EH (cell line): ENCODE measurements around the gene IGSF6.
"Not testable (repeated sequence)": the region's sequence is repeated elsewhere in the genome, so short reads cannot be mapped to it uniquely, and the experiment has no call there.

Source experiments
- DNase-seq: peaks from one replicate; pipeline ENCODE4 v3.0.0-alpha.2; 2015; ENCODE audit warnings: low read depth

The IGSF6 gene

DNA sequence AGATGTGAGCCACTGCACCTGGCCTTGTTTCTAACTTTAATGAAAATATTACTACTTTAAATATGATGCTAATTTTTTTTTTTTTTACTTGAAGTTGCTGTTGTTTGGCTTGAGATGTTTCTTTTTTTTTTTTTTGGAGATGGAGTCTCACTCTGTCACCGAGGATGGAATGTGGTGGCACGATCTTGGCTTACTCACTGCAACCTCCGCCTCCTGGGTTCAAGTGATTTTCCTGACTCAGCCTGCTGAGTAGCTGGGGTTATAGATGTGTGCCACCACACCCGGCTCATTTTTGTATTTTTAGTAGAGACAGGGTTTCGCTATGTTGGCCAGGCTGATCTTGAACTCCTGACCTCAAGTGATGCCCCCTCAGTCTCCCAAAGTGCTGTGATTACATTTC, 23.6 kb downstream of the IGSF6 start:
- peak; percentile 83 for DNase-seq

DNA sequence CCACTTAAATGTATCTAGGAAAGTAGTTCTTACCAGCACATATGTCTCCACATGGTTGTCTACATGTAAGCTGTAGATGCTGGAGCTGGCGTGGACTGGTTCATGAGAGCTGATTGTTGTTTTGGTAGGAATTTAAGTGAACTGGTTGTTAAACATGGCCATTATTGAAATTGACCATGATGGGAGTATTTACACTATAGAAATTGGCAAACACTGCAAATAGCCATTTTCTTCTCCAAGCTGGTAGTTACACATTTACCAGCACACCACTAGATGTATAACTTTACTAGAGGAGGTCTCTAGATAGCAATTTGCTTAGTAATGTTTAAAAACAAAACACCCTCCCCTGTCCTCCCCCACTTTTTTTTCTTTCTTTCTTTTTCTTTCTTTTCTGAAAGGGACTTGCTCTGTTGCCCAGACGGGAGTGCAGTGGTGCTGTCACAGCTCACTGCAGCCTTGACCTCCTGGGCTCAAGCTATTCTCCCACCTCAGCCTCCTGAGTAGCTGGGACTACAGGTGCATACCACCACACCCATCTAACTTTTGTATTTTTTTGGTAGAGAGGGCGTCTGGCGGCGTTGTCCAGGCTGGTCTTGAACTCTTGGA, 24.2 kb downstream of the IGSF6 start:
- no peak for DNase-seq

DNA sequence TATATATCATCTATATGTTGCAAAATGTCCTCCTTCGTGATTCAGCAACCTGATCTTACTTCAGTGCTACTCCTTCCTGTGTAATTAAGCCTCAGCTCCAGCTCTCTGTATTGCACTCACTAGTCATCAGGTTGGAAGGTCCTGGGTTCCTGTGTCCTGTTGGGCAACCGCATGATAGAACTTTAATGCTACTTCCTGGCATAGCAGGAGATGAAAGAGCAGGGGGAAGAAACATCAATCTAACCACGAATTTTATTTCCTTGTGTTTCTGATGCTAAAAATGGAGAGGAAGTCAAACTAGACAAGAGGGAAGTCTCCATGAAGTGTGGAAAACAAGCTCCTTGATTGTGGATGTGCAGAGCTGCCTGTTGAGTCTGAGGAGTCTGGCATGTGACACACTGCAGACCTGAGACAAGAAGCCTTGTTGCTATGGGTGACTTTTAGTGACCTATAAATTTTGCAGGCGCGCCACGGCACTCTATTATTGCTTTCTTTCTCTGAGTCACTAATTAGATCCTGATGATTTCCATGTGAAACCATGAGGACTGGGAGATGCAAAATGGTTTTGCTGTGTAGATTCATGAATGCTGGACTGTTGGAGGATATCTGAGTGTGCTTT, 25.6 kb downstream of the IGSF6 start:
- DNase-seq, result peak; percentile 96

DNA sequence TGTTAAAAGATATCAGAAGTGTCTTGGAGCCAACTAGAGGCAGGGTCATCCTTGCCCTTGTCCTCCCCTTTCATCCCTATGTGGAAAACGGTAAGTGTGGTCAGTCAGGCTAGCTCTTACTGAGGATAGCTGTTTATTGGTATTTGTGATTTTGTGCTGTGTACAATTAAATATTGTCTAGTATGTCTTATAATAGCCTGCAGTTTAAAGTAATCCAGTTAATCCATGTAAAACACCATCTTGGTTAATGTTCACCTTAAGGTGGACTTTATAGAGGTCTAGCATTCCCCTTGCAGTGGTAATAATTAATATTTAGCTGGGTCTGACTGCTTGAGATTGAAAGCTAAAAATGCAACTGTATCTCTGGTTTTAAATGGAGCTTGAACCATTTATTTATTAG, 27.4 kb downstream of the IGSF6 start:
- DNase-seq, result no peak

DNA sequence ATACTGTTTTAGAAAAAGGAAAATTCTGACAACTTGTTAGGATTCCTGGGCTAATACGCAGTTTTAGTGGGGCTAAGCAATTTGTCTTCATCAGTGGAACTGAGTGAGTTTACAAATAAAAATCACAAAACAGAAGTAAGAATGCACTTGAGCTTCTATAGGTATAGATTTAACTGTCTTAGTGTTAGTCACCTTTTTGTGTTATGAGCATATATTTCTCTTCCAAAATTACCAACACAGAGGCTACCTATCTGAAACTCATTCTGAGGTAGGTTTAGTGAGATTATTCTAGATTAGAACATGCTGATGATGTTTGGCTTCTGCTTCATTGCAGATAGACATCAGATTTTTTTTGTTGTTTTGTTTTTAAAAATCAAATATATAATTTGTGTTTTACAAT, 29.9 kb downstream of the IGSF6 start:
- DNase-seq, result no peak

DNA sequence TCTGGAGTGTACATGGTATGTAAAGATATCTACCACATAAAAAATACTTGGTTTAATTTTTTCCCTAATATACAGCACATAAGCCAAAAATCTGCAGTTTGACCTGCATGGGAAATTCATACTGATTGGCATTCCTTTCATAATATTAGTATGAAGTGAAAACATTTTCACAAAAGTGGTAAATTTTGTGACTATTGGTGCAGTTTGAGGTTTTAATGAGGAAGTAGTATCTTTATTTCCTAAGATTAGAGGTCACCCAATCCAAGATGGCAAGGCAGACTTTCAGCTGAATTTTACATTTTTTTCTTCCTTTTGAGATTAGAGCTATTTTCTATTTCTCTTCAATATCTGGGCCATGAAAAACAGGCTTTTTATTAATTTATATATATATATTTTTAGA, 31.8 kb downstream of the IGSF6 start:
- no peak for DNase-seq

DNA sequence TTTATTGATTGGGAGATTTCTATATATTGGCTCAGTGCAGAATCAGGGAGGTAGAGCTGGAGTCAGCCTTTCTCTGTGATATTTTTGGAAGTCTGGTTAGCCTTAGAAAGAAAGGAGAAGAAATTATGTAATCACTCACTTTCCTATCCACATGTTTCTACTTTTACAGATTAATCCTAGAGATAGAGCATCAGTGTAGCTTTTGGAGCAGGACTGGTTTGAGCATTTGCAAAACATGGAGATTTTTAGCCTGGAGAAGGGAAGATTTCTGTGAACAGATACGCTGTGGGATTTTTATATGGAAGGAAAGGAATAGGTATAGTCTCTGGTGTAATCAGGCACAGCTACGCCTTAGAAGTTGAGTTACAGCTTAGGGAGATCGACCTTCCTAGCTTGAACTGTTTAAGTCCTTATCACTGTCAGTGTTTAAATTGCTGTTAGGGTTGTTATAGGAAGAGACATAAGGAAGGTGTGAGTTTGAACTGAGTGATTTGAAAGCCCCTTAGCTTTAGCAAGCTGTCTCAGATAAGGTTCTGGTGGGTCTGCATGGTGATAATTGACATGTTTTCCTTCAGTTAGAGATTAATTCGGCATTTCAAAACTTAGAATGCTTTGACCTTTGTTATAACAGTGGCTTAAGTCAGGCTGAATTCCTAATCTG, 32.5 kb downstream of the IGSF6 start:
- DNase-seq, result no peak

DNA sequence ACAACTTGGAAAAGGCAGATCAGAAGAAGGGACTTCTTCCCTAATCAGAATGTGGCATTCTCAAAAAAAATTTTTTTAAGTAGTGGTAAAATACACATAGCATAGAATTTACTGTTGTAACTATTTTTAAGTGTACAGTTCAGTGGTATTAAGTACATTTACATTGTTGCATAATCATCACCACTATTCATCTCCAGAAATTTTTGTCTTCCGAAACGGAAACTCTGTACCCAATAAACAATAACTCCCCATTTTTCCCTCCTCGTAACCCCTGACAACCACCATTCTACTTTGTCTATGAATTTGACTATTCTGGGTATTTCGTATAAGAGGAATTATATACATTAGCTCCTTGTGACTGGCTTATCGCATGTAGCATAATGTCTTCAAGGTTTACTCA, 34.1 kb downstream of the IGSF6 start:
- no peak for DNase-seq

DNA sequence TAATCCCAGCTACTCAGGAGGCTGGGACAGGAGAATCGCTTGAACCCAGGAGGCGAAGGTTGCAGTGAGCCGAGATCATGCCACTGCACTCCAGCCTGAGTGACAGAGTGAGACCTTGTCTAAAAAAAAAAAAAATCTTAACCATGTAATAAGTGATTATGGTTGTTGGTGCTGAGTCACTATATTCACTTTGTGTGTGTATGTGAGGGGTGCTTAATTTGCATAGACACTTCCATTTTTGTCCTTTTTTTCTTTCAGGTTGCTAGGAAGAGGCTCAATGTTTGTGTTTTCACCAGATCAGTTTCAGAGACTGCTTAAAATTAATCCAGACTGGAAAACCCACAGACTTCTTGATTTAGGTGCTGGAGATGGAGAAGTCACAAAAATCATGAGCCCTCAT, 34.8 kb downstream of the IGSF6 start:
- DNase-seq, result no peak

DNA sequence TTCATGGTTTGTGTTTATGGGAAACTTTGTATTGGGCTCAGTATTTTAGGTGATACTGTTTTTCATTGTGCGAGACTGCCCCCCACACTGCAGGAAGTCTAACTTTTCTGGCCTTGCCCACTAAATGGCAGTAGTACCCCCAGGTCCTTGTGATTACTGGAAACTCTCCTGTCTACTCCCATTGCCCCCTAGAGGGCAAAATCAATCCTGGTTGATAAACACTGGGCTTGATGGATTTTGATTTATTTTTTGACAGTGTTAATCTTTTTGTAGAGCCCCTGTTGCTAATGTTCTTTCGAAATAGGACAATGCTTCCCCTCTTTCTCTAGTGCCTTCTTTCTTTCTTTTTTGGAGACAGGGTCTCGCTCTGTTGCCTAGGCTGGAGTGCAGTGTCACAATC, 37.5 kb downstream of the IGSF6 start:
- DNase-seq, result no peak

DNA sequence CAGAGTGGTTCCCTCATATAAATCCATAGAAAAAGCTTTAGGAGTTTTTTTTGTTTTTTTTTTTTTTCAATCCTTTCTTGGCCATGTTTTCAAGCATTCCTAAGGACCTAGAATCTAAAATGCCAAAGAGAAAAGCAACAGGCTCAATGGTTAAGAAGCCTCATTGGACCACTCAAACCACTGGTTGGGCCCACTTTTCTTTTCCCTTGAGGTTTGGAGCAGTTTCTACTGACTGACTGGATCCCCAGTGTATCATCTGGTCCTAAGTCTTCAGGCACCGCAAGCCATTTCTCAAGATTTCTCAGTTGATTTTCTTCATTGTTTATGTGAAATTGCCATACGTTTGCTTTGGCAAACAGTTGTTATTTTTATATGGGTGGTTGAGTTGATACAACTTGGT, 38.6 kb downstream of the IGSF6 start:
- no peak for DNase-seq

DNA sequence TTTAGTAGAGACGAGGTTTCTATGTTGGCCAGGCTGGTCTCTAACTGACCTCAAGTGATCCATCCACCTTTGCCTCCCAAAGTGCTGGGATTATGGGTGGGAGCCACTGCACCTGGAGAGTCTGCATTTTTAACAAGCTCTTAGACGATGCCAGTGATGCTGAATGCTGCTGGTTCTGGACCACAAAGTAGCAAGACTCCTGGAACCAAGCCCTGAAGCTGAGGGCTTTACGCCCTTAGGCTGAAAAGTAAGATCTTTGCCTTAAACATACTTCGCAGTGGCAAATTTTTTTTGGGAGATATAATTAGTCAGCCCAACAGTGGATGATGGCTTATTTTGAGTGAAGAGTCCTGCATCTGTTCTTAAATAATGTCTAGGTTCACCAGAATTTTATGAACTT, 39.0 kb downstream of the IGSF6 start:
- DNase-seq, result peak; percentile 26

DNA sequence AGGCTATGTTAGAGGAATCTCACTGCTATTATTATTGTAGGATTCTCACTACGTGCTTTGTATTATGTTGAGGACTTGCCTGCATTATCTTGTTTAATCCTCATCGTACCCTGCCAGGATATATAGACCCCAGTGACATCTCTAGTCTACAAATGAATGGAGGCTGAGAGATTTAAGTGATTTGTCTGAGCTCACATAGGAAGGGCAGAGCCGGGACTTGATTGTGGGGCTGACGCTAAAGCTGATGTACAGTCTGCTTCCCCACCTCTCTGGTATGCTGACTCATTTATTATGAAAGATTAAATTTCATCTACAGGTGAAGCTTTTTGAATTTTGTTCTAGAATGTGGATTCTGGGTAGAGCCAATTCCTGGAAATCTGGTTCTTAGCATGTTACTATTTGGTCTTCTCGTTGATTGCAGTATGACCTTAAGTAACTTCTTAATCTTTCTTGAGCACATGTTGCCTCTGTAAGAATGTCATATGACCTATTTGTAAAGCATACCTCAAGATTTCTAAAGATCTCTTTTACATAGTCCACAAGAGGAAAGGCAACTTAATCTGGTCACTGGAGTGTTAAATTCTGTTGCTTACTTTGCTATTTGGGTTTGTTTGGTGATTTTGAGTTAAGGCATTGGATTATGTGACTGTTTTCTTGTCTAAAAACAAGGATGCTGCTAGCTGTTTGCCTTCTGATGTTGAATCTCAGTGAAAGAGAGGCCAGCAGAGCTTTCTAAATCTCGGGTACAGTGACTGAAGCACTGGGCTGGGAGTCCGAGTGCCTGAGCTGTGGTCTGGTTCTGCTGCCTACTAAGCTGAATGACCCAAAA, 40.6 kb downstream of the IGSF6 start:
- no peak for DNase-seq

DNA sequence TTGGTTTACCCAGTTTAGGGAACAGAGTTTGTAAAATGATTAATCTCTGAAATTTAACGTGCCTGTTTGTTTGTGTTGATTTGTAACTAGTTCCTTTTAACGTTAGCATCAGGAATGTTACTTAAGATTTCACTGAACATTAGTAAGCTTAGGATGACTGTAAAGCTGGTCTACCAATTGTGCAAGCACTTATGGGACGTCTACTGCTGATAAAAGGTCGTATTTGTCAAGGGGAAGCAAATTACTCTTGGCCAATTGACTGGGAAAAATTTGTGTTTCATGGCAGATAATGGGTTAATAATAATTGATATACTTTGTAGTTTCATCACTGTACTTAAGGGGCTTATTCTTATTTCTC, 41.2 kb downstream of the IGSF6 start:
- DNase-seq, result peak; percentile 31

DNA sequence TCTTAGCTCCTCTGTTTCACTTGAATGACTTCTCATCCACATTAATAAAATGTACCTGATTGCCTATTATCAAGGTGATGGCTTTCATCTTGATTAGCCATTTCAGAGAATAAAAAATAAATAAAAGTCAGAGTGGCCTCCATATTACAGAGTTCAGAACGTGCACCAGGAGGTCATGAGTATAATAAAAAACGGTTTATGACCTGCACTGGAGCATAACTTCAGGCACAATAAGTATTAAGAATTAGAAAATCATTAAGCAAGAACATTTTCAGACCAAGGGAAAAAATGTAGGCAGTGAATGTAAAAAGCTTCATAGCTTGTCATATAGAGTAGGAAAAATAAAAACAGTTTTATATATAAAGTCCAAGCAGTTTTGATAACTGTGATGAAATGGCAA, 41.6 kb downstream of the IGSF6 start:
- no peak for DNase-seq

DNA sequence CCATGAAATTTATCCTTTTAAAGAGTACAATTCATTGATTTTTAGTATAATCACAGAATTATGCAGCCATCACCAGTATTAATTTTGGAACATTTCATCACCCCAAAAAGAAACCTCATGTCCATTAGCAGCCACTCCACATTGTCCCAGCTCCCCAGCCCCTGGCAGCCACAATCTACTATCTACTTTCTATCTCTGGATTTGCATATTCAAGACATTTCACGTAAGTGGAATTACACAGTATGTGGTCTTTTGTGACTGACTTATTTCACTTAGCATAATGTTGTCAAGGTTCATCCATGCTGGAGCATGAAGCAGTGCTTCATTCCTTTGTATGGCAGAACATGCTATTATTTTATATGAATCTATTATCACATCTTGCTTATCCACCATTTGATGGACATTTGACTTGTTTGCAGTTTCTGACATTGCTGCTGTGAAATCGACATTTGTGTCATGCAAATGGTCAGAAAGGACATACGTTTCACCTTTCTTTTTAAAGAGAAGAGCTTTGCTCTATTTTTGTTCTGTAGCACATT, 42.3 kb downstream of the IGSF6 start:
- DNase-seq, result no peak

DNA sequence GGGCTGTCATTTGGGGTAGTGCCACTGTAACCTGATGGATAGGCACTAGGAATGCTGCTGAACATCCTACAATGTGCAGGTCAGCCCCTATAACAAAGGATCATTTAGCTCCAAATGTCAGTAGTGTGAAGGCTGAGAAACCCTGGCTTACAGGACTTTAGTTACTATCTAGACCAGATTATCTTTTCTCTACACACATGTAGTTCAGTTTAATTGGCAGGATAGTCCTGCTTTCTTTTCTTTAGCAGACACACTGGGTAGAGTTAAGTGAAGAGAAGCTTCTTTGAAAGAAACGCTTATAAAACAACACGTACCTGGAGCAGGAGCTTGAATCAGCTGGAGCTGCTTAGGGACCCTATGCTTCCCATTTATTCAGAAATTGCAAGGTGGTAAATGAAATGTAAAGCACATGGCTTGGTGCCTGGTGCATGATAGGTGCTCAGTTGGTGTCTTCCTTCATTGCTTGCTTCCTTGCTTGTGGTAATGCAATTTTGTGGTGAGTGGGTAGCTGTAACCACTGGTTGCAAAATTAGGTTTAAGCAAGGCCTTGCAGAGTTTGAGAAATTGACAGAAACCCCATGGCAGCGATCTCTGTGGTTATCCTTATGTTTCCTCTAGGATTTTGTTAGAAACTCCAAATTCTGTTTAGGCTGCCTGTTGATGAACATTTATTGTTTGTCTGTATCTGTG, 43.6 kb downstream of the IGSF6 start:
- no peak for DNase-seq

DNA sequence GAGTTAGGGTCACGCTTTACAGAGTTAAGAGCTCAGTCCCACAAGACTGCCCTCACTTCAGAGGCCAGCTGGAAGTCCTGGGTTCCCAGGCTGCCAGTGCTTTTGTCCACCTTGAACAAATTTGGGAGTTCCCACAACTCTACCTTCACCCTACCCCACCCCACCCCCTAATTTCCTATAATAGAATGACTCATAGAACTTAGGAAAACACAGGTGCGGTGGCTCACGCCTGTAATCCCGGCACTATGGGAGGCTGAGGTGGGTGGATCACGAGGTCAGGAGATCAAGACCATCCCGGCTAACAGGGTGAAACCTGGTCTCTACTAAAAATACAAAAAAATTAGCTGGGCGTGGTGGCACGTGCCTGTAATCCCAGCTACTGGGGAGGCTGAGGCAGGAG, 46.6 kb downstream of the IGSF6 start:
- not testable (repeated sequence) for DNase-seq

DNA sequence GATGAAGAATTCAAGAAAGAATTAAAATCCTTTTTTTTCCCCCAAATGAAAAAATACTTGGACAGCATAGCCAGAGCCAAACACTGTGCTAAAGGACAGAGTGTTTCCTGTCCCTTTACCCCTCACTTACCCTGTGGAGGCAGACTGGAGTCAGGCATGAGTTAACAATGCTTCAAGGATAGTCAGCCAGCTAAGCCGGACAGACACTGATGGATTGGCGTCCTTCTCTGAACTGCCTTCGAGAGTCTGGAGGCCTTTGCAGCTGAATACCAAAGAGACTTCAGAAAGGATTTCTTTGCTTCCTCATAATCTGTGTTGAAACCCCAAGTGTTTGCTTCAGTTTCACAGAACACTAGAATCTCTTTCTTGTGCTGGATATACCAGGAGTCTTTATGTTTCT, 48.5 kb downstream of the IGSF6 start:
- peak; percentile 25 for DNase-seq

DNA sequence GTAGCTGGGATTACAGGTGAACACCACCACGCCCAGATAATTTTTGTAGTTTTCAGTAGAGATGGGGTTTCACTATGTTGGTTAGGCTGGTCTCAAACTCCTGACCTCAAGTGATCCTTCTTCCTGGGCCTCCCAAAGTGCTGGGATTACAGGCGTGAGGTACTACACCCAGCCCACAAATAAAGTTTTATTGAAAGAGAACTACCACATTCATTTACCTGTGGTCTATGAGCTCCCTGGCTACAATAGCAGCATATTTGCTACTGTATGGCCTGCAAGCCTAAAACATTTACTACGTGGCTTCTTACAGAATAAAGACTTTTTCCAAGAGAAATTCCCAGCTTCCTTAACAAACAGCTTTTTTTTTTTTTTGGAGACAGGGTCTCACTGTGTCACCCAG, 49.6 kb downstream of the IGSF6 start:
- no peak for DNase-seq

DNA sequence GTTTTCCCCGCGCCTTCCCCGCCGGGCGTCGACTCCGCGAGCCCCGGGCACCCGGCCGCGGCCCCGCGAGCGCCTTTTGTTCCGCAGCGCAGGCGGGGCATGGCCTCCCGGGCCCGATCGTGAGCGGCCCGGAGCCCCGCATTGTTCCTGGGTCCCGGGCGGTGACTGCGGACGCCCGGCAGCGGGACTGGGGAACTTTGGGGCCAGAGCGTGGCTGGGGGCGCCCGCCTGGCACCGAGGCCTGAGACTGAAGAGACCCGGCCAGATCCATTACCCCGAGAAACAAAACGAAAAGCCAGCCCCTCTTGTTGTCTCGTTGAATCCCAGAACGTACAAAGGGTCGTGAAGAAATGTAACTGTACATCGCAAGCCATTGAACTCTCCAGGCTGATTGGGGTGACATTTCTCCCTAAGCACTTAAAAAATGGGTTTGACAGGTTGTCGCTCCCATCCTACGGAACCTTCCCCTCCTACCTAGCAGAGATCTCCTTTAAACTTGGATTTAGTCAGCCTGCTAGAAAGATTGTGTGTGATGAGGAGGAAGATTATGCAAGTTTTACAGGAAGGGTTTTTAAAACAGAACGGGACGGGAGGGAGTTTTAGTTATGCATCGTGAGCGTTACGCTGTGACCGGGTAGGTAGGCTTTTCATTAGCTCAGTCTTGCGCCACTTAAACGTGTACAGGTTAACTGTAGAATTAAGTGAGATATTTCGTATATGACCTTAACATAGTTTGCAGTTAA, 52.2 kb downstream of the IGSF6 start:
- DNase-seq, result peak; percentile 49
